Renal cortex interstitium (tissue), 11 donors: Measurements from ENCODE around the gene NUDC. TPM values are rescaled to one million over a fixed set of nuclear protein-coding genes. Genes with fewer than 3 reads are reported as not detected.
"Not testable (repeated sequence)": the region's sequence is repeated elsewhere in the genome, so short reads cannot be mapped to it uniquely, and the experiment has no call there.

Experiments
- DNase-seq, 11 donors: peaks; one replicate each; pipeline ENCODE4 v3.0.0-alpha.2; 2013; ENCODE audit warnings: low read depth in 9 of 11, low spot score in 4 of 11; ENCODE audit errors: extremely low read depth in 1 of 11
- polyA plus RNA-seq, 3 donors: library from polyadenylated mRNA; unstranded; fragments of 120-200 nt; gene quantifications; one replicate each; pipeline ENCODE4 v1.2.1, GENCODE V29; 2013; ENCODE audit not compliant: insufficient read length in 3 of 3

Gene NUDC
- polyA plus RNA-seq, 3 donors, result 87.5 to 108 (median 92.3) TPM

DNA sequence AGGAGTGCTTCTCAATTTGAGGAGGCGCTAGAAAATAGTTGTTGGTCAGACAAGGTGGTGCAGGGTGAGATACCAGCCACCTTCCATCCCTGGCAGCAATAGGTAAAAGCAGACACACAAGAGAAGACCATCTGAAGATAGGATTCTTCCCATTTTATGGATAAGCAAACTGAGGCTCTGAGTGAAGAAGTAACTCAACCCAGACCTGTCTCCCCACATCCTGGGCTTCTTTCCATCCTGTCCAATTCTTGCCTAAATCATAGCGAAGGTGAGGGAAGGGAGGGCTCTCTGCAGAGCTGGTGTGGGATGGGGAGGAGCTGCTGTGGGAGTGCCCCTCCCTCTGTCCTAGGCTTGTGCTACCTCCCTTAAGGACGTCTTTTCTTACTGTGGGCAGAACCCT, 50.0 kb downstream of the NUDC start:
- DNase-seq, result no peak

DNA sequence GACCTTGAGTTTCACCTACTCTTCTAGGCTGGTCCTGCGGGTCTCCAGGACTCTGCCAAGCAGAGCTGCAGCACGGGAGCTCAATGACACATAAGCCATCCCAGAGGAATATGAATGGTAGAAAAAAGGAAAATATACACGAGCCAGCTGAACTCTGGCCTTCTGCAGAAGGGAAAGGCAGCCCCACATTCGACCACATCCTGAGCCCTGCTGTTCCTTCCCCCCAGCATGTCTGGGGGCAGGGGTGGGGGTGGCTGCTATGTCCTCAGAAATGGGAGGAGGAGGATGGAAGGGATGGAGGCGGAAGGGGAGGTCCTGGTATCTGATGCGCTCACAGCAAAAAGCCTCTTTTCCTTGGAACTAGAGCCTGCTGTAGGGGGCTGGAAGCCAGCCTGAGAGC, 50.8 kb downstream of the NUDC start:
- no peak for DNase-seq

DNA sequence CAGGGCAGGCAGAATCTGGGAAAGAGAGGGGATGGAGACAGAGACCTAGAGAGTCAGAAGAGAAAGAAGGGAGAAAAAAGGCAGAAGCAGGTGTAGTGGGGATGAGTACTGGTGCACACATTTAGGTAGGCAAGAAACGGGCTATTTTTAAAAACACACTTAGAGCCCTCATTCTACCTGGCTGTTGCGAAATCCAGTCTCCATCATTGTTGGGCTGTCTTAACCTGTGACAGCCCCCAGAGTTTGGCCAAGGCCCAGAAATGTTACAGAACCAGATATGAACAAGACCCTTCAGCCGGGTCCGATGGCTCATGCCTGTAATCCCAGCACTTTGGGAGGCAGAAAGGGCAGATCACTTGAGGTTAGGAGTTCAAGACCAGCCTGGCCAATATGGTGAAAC, 51.3 kb downstream of the NUDC start:
- DNase-seq, result no peak

DNA sequence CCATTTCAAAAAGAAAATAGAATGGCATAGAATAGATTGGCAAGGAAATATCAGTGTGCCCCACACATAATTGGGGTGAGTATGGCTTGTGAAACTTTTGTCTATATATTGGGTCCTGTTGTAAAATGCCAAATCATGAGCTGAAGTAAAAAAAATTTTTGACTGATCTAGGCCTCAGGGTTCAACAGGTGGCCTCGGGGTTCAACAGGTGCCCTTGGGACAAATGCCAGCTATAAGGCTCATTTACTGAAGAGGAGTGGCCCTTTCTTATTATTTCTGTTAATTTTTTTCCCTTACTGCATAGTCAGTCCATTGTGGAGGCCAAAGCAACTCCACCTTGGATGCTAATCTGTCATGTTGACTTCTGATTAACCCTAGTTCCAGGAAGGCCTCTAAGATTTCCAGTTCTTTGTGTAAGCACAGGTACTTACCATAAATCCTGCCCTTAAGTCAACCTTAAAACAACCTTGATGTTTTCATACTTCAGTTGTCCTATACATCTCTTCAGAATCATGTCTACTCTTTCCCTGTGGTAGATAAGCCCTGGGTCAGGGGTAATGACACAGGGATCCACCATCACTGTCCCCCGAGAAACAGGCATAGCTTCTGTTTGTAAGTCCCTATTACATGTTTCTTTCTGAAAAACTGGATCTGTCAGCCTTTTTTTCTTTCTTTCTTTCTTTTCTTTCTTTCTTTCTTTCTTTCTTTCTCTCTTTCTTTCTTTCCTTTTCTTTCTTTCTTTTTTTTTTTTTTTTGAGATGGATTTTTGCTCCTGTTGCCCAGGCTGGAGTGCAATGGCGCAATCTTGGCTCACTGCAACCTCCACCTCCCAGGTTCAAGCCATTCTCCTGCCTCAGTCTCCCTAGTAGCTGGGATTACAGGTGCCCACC, 55.3 kb downstream of the NUDC start:
- DNase-seq, result no peak

DNA sequence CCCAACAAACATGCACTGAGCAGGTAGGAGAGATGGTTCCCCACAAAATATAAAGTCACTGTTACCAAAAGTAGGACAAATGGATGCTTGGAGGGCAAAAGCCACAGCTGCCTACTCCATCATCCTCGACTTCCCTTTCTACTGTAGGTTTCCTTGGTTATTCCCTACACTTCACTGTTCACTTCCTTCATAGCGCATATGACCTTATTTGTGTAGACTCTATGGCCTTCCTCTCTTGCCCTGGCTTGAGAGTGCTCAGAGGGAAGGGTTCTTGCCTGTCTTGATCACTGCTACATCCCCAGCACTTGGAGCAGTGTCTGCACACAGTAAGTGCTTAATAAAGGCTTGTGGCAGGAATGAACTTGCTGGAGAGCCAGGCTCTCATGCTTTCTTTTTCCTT, 57.4 kb downstream of the NUDC start:
- DNase-seq, result no peak

DNA sequence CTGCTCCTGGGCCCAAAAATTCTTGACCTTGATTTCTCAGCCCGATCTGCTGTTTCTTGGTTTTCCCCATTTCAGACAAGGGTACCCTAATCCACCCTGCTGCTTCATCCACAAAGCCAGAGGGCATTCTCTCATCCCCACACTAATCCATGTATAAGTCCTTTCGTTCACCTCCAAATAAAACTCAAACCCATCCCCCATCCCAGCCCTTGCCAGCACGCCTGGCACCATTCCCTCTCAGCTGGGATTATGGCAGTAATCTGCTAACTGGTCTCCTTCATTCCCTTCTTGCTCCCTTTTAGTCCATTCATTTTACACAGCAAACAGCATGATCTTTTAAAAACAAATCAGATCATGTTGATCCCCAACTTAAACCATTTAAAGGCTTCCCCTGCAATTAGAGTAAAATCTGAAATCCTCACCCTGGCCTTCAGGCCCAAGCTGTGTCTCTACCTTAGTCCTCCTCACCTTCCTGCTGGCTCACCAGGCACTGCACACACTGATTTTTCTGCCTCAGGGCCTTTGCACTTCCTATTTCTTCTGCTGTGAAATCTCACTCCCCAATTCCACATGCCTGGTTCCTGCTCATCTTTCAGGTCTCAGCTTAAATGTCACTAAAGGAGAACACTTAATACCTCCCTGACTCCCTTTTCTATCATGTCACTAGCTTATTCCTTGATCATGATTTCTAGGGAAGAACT, 59.8 kb downstream of the NUDC start:
- DNase-seq, result no peak

DNA sequence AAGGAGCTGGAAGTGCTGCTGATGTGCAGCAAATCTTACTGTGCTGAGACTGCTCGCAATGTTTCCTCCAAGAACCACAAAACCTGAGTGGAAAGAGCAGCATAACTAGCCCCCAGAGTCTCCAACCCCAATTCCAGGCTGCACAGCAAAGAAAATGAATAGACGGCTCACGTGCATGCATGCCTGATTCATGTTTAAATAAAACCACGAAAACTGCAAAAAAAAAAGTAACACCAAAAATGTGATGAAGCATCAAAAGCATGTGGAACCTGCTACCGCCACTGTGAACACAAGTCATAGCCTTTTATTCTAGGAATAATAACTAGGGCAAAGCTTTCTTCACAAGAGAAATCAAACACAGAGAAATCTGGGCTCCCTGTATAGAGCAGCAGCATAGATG, 62.3 kb downstream of the NUDC start:
- DNase-seq, result no peak

DNA sequence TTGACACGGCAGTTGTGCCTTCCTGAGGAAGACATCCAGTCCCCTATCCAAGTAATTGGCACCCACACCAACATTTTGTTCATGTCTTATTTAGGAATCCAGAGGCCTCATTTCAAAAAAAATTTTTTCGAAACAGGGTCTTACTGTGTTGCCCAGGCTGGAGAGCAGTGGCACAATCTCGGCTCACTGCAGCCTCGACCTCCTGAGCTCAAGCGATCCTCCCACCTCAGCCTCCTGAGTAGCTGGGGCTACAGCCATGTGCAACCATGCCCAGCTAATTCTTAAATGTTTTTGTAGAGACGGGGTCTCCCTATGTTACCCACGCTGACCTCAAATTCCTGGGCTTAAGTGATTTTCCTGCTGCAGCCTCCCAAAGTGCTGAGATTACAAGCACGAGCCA, 62.7 kb downstream of the NUDC start:
- DNase-seq, result no peak

DNA sequence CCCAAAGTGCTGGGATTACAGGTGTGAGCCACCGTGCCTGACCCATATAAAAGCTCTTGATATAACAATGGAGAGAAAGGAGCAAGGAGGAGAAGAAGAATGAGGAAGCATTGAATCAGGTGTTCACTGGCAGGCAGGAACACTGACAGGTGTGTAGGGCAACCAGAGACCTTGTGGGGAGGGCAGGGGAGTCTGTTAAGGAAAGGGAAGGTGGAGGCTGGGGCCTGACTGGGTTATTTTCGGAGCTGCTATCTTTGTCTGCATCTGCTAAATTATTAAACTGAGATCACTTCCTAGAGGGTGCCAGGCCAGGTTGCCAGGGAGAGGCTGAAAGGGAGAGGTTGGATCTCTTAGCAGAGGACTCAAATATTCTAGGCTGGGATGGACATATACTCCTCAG, 65.1 kb downstream of the NUDC start:
- DNase-seq, result no peak

DNA sequence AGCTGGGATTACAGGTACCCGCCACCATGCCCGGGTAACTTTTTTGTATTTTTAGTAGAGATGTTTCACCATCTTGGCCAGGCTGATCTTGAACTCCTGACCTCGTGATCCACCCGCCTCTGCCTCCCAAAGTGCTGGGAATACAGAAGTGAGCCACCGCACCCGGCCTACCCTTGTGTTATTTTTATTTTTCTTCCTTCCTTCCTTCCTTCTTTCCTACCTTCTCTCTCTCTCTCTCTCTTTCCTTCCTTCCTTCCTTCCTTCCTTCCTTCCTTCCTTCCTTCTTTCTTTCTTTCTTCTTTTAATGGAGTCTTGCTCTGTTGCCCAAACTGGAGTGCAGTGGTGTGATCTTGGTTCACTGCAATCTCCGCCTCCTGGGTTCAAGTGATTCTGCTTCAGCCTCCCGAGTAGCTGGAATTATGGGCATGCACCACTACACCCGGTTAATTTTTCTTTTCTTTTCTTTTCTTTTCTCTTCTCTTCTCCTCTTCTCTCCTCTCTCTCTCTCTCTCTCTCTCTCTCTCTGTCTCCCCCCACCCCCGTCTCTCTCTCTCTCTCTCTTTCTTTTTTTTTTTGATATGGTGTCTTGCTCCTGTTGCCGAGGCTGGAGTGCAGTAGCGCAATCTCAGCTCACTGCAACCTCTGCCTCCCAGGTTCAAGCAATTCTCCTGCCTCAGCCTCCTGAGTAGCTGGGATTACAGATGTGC, 68.0 kb downstream of the NUDC start:
- not testable (repeated sequence) for DNase-seq

DNA sequence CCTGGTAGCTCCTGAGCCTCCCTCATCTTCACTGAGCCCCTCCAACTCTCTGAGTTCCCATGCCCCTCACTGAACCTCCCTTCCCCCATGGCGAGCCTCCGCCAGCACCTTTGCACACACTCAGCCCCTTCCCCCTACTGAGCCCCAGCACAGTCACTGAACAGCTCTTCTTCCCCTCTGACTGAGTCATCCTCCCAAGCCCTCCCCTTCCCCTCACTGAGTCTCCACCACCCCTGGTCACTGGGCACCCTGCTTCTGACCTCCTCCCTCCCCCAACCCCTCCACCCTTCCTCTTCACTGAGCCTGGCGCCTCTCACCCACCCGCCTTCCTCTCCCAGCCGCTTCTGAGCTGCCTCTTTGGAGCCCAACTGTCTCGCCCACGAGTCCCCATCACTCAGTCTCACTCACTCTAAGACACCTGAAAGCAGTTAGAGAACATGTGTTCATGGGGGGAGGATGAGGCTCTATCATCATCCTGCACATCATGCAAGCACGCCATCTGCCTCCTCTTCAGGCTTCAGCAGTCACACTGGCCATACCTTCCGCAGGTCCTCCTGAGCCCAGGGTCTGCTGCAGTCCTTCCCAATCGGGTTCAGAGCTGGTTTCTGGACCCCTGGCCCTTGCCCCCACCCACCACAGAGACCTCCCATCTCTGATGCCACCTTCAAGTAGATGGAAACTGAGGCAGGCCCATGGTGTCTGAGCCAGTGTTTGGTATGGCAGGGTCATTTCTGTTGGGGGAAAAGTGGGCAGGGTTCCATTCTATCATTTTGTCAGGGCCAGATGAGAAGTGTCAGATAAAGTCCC, 70.0 kb downstream of the NUDC start:
- no peak for DNase-seq

DNA sequence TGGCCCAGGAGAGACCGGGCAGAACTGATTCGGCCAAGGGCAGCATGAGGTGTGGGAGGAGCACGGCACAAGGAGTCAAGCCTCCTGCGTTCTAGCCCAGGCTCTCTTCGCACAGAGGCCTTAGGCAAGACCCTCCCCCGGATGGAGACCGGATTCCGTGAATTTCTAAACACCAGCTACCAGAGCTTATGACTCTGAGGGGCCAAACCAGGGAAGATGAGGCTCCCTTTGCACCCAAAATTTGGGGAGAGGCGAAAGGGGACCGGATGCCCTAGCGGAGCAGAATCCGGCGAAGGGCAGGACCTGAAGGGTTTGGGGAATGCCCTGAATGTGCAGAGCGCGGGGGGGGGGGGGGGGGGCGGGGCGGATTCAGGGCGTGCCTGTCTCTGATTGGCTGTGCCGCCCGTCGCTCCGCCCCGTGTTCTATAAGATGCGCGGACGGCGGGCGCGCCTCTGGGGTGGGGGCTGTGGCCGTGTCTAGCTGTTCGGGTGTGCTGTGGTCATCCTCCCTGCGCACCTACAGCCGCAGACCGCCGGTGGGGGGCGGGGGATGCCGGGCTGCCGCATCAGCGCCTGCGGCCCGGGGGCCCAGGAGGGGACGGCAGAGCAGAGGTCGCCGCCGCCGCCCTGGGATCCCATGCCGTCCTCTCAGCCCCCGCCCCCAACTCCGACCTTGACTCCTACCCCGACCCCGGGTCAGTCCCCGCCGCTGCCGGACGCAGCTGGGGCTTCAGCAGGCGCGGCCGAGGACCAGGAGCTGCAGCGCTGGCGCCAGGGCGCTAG, 71.9 kb downstream of the NUDC start, which contains the start of gene TRNP1:
TRNP1 (plus strand) TSS at position 456 of the 783 bp plus-strand sequence; CDS start at position 551, 95 bp downstream.
- DNase-seq, result peak in 2 of 11 donors; percentile 51 to 54

DNA sequence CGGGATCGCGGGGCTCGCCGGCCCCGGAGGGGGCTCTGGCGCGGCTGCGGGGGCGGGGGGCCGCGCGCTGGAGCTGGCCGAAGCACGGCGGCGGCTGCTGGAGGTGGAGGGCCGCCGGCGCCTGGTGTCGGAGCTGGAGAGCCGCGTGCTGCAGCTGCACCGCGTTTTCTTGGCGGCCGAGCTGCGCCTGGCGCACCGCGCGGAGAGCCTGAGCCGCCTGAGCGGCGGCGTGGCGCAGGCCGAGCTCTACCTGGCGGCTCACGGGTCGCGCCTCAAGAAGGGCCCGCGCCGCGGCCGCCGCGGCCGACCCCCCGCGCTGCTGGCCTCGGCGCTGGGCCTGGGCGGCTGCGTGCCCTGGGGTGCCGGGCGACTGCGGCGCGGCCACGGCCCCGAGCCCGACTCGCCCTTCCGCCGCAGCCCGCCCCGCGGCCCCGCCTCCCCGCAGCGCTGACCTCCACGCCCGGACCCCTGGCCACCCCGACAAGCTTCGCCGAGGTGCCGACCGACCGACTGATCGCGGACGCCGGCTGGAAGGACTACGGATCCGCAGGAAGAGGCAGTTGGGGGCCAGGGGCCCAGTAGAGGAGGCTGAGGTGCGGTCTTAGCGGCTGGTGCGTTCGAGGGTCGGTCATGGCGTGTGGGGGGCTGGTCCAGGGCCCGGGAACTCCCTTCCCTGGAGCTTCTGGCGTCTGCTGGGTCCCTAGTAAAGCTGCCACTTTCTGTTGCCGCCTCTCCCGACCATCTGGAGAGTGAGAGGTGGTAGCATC, 72.7 kb downstream of the NUDC start:
- no peak for DNase-seq

DNA sequence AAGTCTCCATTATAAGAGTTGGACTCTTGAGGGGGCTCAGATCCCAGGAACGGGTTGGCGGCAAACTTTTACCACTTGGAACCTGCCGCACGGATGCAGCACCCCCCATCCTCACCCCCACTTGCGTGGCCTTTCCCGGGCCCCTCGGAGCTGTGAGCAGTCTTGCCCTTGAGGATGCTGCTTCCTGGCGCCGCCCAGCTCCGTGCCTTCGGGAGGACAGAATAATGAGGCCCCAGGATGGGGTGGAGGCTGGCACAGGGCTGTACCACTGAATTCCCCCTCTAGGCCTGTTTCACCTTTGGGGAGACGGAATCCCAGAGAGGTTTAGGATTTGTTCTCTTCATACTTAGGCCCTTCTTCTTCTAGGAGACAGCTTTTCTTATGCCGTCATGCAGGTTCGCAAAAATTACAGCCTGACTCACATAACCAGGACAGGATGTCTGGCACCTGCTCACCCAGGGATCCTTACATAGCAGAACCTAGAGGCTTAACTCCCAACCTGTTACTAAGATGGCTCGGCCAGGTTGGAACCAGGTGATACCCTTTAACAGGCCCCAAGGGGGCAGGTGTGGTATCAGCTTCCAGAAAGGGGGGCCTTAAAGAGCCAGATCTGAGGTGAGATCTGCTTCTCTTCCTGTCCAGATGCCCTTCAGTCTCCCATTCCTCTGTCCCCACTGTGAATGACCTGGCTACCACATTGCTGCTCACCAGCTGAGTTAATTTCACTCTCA, 73.4 kb downstream of the NUDC start:
- no peak for DNase-seq

DNA sequence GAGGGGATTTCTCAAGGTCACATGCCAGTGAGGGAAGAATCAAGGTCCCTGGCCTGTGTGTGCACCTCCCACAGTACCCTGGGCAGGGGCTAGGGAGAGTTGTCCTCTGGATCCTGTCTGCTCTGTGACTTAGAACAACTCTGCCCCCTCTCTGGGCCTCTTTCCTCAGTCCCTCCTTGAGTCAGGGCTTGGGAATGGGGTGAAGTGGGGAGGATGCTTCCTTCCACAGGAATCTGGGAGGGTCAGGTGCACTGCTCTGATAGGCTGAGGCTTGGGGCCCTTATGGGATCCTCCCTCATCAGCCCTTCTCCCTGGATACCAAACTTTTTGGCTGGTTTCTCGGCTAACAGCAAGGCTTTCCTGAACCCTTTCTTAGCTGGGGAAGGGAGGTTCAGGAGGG, 74.5 kb downstream of the NUDC start:
- no peak for DNase-seq
